DLD1 (cell line): Measurements from ENCODE around the gene DCUN1D1.
"Not testable (repeated sequence)": the region's sequence is repeated elsewhere in the genome, so short reads cannot be mapped to it uniquely, and the experiment has no call there.

Experiments
- in situ Hi-C: cut with HindIII; loops from 2 replicates; pipeline ENCODE4 v1.10.0; 2017; ENCODE audit warnings: low sequenced_read_pairs

DCUN1D1 gene

DNA sequence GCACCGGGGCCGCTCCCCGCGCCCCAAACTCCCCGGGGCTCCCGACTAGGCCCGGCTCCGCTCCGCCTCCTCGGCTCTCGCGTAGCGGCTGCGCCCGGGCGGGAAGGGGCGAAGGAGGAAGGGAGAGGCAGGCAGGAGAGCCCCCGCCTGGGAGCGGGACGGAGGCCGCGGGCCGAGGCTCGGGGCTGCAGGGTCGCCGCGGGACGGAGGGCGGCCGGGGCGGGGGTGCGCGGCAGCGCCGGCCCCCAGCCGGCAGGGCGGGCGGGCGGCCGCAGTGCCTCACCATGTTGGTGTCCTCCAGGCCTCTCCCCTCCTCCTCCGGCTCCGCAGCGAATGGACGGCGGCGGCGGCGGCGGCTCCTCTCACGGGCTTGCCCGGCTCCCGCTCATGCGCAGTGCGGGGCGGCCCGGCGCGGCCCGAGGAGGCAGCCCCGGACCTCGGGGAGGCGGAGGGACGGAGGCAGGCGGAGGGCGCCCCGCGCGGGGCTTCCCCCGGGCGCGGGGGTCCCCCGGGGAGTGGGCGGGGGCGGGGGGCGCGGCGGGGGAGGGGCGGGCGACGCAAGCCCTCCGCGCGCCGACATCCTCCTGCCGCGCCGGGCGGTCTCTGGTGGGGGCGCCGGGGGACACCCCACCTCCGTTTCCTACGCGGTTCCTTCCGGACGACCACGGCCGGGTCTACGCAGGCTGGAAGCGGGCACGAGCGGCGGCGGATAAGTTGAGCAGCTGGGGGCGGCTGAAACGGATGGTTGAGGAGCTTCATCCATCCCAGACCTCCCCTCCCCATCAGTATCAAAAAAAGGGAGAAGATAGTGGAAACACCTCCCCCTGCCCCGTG is at the start of gene DCUN1D1:
Gene DCUN1D1 (minus strand): TSS at position 335 of the 834 bp plus-strand sequence. CDS start 49 bp downstream, at position 286.
- in situ Hi-C loops: no loop called here

DNA sequence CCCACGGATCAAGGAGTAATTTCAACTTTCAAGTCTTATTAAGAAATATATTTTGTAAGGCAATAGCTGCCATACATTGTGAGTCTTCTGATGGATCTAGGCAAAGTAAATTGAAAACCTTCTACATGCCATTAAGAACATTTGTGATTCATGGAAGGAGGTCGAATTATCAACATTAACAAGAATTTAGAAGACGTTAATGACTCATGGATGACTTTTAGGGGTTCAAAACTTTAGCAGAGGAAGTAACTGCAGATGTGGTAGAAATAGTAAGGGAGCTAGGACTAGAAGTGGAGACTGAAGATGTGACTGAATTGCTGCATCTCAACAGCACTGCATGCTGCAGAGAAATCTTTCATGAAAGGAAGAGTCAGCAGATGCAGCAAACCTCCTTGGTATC is 48.1 kb upstream of the DCUN1D1 start:
- in situ Hi-C loops: no loop called here

- in situ Hi-C loops: no loop called here
These were observed 46.9 kb upstream of the DCUN1D1 start for GRCh38 chr3:183027276-183027675.

GRCh38 chr3:183022936-183023516 is 42.7 kb upstream of the DCUN1D1 start:
- in situ Hi-C loops: no loop called here

GRCh38 chr3:183018421-183019192 is 38.3 kb upstream of the DCUN1D1 start:
- in situ Hi-C loops: no loop called here

DNA sequence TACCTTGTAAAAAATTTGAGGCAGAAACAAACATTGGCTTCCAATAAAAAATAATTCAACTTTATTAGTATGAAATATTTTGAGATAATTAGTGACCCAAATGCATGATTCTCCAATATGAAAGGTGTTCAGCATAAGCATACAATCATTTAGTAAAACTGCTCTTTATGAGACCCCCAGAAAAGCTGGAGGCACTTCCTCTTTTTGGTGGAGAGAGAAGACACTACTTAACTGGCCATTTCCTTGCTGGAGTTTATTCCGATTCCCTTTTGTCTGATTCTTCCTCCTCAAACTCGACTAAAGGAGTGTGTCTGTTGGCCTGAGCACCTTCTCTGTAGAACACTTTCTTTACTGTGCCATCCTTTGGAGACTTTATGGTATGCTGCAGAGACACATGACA is 34.8 kb upstream of the DCUN1D1 start:
- in situ Hi-C loops: no loop called here

DNA sequence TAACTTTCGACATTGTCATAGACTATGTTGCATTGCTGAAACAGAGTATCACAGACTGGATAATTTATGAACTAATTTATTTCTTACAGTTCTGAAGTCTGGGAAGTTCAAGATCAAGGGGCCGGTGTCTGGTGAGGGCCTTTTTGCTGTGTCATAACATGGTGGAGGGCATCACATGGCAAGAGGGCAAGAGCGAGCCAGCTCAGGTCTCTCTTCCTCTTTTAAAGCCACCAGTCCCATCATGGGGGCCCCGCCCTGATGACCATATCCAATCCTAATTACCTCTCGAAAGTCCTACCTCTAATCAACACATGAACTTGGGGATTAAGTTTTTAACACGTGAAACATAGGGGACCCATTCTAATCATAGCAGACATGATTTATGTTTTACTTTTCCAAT is 33.5 kb upstream of the DCUN1D1 start:
- in situ Hi-C loops: no loop called here

DNA sequence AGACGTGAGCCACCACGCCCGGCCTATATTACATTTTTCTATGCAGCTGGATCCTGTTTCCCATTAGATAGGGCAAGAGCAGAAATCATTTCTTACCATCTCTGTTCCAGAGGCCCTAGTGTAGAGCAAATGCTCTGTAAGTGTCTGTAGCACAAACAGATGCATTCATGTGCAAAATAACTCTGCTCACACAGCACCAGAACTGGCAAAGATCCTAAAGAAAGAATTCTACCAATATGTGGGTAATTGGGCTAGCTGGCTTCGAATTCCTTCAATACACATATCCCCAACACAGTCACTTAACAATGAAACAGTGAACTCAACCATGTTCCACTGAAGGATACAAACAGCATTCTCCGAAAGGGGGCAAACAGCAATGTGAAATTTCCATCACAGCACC is 32.7 kb upstream of the DCUN1D1 start:
- in situ Hi-C loops: no loop called here

DNA sequence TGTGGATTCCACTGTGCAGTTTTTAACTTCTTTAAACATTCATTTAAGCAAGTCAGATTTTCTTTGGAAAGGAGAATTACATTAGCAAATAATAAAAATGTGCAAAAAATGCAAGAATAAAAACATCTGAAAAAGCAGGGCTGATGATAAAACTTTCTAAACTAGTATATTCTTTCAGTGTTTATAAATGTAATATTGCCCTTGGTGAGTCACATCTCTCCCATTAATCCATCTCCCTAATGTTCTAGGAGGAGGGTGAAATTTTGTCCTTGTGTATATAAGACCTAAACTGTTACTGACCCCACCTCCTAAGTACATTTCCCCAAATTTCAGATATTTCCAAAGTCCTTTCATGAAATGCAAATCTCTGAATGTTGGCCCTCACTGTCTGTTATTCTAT is 28.5 kb upstream of the DCUN1D1 start:
- in situ Hi-C loops: no loop called here

DNA sequence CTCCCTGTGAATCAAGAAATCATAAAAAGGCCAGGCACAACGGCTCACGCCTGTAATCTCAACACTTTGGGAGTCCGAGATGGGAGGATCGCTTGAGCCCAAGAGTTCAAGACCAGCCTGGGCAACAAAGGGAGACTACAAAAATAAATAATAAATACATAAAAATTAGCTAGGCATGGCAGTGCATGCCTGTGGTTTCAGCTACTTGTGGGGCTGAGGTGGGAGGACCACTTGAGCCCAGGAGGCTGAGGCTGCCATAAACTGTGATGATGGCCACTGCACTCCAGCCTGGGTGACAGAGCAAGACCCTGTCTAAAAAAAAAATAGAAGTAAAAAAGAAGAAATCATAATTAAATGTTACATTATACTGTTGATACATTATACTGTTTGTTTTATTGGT is 28.0 kb upstream of the DCUN1D1 start:
- in situ Hi-C loops: no loop called here

GRCh38 chr3:183006396-183007002 is 26.2 kb upstream of the DCUN1D1 start:
- in situ Hi-C loops: no loop called here

DNA sequence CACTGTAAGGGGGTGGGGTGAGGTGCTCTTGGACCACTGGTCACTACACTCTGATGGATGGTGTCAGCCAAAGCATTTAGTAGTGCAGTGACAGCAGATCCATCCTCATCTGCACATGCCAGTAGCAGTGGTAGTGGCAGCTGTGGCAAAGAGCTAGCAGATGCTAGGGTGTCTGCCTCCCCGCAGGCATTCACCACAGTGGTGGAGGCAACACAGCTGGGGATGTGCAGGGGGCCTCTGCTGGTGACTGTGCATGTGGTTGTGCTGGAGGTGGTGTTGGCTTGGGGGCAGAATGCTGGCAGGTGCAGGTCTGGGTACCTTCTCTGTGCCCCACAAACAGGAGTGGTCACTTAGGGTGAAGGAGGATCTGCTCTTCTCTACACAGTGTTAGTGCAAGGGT is 19.4 kb upstream of the DCUN1D1 start:
- in situ Hi-C loops: no loop called here

DNA sequence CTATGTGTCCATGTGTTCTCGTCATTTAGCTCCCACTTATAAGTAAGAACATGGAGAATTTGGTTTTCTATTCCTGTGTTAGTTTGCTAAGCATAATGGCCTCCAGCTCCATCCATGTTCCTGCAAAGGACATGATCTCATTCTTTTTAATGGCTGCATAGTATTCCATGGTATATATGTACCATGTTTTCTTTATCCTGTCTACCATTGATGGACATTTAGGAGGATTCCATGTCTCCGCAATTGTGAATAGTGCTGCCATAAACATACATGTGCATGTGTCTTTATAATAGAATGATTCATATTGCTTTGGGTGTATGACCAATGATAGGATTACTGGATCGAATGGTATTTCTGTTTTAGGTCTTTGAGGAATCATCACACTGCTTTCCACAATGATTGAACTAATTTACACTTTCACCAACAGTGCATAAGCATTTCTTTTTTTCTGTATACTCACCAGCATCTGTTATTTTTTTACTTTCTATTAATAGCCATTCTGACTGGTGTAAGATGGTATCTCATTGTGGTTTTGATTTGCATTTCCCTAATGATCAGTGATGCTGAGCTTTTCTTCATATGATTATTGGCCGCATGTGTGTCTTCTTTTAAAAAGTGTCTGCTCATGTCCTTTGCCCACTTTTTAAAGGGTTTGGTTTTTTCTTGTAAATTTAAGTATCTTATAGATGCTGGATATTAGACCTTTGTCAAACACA is 13.3 kb upstream of the DCUN1D1 start:
- in situ Hi-C loops: not testable (repeated sequence)

GRCh38 chr3:182989566-182989965 is 9.2 kb upstream of the DCUN1D1 start:
- in situ Hi-C loops: no loop called here

DNA sequence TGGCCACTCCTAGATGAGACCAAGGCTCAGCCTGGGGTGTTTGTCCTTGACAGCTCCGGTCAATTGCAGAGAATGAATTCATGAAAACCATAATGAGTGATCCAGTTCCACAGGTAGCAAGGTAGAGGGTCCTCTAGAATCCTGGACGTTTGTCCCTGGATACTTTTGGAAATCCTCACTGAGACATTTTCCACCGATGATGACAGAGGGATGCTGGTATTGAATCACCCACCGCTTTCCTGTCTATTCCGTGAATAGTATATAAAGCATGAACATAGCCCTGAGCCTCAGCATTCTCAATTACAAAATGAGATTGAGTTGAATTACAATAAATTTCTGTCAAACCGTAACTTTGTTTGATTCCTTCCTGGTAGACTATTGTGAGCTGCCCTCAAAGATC is 5.7 kb upstream of the DCUN1D1 start:
- in situ Hi-C loops: no loop called here

- in situ Hi-C loops: no loop called here
These were observed 3.5 kb upstream of the DCUN1D1 start for GRCh38 chr3:182983876-182984275.

- in situ Hi-C loops: no loop called here
These were observed 671 bp upstream of the DCUN1D1 start for GRCh38 chr3:182981038-182981380.

DNA sequence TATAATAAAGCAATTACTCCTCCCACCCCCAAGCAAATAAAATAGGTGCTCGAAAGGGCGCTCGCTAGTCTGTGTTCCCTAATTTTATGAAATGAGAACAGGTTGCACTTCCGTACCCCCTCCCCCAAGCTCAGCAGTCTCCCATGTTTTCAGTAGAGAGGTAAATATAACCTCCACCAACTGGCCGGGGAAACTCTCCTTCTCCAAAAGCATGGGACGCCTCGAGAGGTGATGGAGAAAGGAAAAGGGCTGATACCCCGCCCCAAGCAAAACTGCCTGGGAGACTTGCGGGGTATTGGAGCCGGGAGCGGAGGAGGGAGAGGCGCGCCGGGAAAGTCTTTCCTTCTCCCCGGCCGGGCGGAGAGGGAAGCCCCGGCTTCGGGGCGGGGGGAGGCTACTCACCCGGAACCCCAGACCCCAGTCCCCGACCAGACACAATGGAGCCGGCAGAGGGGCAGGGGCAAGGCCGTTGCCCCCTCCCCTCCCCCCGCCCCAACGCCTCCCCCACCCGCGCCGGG is 605 bp downstream of the DCUN1D1 start:
- in situ Hi-C loops: no loop called here

DNA sequence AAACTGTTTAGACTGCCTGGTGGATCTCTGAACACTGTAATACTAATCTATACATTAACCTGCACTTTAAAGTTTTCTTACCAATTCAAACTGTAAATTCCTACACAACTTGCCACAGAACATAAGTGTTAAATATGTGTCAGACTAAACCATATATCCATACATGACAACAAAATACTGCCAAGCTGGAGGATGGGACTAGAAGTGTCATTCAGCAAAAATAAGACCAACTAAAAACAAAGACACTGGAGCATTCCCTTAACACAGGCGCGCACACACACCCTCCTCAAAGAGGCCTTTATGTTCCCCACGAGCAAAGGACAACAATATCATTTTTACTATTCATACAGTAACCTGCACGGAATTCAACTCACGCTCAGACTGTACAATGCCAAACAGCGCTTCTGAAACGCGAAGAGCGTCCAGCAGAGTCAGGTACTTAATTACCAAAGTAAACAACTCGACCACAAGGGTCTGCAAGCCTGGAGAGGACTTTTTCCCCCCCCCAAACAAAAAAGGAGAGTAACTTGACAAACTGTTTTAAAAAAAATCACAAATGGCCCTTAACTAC is 1.1 kb downstream of the DCUN1D1 start:
- in situ Hi-C loops: no loop called here

GRCh38 chr3:182978387-182978786 is 2.0 kb downstream of the DCUN1D1 start:
- in situ Hi-C loops: no loop called here
